Measurements from ENCODE around the gene SFTPB.

SFTPB gene

DNA sequence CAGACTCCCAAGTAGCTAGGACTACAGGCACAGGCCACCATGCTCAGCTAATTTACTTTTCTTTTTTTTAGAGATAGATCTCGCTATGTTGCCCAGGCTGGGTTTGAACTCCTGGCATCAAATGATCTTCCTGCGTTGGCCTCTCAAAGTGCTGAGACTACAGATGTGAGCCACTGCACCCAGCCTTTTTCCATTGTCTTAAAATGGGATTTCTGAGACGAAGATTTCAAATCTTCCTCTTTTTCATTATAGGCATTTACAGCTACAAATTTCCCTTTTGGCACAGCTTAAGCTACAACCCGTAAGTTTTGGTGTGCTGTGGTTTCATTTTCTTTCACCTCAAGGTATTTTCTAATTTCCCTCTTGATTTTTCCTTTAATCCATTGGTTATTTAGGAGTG is 34.8 kb upstream of the SFTPB start:
- no peak for DNase-seq (ENCODE audit: low read depth)

DNA sequence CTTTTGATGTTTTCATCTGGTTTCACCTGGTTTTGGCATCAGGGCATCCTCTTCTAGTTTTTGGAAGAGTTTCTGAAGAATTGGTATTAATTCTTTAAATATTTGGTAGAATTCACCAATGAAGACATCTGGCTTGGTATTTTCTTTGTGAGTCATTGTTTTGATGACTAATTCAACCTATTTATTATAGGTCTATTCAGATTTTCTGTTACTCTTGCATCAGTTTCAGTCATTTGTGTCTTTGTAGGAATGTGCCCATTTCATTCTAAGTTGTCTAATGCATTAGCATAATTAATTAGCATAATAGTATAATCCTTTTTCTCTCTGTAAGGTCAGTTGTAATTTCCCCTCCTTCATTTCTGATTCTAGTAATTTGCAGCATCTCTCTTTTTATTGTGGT is 34.2 kb upstream of the SFTPB start:
- DNase-seq (ENCODE audit: low read depth) = peak; percentile 57

DNA sequence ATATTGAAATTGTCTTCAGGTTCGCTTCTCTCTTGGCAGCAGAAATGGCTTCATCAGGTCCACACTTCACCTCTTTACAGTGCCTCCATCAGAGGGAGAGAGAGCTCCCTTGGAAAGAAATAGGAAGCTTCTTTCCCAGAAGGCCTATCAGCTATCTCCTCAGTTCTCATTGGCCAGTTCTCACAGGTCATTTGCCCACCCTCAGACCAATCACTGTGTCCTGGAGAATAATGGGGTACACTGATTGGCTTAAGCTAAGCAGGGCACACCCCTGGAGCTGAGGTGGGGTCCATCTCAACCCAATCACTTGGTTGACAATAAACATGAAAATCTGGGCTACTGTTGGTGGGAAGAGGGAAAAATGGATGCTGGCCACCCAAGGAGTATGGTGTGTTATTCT is 31.3 kb upstream of the SFTPB start:
- DNase-seq (ENCODE audit: low read depth) = no peak

DNA sequence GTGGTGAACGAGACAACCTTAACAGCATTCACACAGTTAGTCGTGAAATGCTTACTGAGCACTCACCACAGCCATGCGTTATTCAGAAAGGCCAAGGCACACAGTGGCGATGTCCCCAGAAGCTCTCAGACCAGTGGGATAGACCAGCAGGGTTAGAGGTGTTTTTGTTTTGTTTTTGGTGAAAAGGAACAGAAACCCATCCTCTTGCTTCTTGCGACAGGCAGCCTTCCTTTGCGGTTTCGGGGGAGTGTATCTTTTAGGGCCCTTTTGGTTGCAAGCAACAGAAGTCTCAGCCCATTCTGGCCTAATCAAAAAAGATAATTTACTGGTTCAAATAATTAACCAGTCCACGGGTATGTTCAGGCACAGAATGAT is 30.9 kb upstream of the SFTPB start:
- DNase-seq (ENCODE audit: low read depth) = no peak

DNA sequence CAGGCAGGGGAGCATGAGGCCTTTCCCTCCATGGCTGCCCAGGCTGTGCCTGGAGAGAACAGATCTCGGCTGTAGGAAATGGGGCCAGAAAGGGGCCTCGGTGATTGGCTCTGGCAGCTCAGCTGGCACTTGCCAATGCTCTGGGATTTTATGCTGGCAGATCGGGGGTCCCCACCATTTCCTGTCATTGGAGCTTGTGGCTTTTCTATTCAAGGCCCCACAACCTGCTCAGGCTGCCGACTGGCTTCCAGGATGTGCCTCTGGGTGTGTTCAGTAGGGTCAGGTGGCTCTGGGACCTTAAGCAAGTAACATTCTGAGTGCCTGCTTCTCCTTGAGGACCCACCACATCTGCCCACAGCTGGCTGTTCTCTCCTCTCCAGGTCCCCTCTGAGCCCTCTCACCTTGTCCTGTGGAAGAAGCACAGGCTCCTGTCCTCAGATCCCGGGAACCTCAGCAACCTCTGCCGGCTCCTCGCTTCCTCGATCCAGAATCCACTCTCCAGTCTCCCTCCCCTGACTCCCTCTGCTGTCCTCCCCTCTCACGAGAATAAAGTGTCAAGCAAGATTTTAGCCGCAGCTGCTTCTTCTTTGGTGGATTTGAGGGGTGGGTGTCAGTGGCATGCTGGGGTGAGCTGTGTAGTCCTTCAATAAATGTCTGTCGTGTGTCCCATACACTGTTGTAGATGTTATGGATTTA is 30.3 kb upstream of the SFTPB start:
- DNase-seq (ENCODE audit: low read depth) = no peak

DNA sequence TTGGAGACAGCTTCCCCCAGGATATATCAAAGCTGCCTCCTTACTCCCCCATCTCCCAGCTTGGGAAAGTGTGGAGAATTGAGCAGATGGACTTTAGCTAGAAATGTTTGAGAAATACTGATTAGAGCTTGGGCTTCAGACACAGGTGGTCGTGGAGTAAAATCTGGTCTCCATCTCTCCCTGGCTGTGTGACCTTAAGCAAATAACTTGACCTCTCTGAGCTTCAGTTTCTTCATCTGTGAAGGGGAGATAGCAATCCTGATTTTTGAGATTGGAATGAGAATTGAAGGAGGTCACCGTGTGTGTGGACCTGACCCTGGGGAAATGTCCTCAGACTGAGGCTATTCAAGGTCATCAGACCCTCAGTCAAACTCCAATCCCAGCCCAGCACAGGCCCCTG is 29.7 kb upstream of the SFTPB start:
- DNase-seq (ENCODE audit: low read depth) = no peak

DNA sequence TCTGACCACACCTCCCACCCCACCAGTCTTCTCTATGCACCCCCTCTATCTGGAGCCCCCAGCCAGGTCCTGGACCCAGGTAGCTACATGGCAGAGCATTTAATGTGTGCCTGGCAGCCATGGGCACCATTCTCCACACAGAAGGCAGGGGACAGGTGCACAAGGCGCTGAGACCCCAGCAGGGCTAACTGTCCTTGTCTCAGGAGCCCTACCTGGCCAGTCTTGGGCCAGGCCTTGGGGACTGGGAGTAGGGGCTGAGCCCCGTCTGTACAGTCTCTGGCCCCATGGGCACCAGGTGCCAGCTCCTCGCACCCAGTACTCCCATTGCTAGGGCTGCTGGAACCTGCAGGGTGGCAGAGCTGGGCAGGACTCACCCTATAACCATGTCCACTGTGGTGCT is 29.1 kb upstream of the SFTPB start:
- DNase-seq (ENCODE audit: low read depth) = no peak

DNA sequence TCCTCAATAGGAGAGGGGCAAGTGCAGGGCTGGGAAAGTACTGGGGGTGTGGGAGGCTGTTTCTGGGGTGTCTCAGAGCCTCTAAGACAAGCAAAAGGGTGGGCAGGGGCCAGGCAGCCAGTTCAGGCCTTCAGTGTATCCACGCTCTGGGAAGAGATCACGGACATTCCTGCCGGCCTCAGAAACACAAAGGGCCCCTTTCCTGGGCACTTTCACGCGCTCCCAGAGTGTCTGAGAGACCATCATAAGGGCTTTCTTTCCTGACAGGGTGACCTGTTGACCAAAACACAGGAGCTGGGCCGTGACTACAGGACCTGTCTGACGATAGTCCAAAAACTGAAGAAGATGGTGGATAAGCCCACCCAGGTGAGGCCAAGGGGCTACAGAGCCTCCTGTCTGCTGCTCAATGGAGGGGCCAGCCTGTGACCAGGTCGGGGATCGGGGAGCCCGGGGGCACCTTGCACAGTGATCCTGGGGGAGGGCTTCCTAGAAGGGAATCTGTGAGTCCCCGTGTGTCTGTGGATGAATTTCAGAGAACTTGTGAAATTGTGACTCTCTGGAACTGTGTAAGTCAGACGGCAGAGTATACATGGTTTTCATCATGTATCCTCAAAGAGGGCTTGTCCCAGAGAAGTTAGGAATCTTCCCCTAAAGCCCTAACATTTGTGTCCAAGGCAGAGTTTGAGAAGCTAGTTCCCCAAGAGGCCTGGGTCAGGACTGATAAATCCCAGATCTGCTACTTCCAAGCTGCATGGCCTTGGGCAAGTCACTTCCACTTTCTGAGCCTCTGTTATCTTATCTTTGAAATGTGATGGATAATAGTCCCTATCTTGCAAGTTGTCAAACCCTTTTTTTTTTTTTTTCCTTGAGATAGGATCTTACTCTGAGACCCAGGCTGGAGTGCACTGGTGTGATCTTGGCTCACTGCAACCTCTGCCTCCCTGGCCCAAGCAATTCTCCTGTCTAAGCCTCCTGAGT is 28.0 kb upstream of the SFTPB start:
- no peak for DNase-seq (ENCODE audit: low read depth)

DNA sequence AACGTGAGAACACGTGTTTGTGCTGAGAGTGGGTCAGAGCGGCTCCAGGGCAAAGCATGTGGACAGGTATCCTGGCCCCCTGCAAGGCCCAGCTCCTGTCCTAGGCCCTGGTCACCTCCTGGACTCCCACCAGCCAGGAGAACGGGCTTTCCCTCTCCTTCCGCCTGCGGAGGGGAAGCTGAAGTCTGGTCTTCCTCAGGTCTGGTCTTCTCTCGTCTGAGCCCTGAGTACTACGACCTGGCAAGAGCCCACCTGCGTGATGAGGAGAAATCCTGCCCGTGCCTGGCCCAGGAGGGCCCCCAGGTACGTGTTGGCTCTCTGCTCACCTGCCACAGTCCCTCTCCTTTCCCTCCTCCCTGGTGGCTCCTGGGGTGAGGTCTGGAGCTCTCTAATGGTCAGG is 27.1 kb upstream of the SFTPB start:
- no peak for DNase-seq (ENCODE audit: low read depth)

DNA sequence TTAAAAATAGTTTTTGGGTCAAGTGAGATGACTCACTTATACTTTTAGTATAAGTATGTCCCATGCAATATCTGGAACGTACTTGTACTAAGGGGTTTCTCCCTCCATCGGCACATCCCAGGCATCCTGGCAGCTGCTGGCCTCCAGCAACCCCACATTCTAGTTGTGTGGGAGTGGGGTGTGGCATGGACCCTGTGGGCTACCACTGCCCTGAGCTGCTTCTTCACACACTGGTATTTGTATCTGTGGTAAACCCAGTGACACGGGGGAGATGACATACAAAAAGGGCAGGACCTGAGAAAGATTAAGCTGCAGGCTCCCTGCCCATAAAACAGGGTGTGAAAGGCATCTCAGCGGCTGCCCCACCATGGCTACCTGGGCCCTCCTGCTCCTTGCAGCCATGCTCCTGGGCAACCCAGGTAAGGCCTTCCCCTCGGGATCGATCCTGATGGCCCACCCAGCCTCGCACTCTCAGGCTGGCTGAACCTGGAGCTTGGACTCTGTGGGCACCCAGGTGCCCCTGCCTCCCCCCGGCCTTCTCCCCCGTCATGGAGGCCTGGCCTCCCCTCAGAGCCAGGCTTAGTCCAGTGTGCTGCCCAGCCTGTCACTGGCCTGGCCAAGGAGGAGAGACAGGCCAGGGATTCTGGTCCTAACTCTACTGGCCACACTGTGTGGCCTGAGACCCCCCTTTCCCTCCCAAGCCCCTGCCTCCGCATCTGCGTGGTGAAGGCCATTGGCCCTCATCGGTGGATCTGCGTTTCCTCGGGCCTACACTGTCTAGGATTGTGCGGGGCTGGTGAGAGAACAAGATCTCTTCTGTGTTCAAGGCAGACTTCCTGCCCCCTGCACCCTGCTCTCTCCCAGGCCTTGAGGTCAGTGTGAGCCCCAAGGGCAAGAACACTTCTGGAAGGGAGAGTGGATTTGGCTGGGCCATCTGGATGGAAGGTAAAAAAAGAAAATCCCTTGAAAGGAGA is 26.3 kb upstream of the SFTPB start, which contains the start of gene GNLY:
GNLY (plus strand) TSS at position 307 of the 974 bp plus-strand sequence; CDS start at position 368, 61 bp downstream.
- no peak for DNase-seq (ENCODE audit: low read depth)

DNA sequence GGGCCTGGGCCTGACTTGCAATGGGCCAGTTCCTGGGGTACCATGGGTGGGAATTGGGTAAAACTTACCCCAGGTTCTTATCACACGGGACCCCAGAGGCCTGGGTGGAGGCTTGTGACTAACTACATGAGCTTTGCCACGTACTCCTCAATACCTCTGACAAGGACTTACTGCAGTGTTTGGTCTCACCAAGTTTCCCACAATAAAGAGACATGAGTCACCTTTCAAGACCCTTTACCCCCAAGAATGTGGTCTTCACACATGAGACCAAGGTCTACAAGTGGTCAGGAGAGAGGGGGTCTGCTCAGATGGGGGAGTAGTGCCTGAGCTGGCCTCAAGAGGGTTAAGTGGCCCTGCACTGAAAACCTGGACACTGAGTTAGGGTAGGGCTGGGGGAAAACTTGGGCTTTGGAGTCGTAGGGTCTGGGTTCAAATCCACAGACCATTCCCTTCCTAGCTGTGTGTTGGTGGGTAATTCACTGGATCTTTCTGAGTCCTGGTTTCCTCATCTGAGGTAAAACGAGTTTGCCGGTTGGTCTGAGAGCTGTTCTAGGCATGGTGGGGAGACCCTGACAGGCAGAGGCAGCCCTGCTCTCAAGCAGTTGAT is 24.1 kb upstream of the SFTPB start:
- DNase-seq (ENCODE audit: low read depth) = no peak

DNA sequence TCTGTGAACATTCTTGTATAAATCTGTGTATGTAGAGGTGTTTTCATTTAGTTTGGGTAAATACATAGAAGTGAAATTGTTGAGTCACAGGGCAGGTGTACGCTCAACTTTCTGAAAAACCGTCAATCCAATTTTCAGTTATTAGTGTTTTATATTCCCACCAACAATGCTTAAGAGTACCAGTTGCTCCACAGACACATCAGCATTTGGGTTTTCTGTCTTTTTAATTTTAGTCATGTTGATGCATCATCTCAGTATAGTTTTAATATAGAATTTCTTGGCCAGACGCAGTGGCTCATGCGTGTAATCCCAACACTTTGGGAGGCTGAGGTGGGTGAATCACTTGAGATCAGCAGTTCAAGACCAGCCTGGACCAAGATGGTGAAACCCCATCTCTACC is 22.9 kb upstream of the SFTPB start:
- DNase-seq (ENCODE audit: low read depth) = no peak

DNA sequence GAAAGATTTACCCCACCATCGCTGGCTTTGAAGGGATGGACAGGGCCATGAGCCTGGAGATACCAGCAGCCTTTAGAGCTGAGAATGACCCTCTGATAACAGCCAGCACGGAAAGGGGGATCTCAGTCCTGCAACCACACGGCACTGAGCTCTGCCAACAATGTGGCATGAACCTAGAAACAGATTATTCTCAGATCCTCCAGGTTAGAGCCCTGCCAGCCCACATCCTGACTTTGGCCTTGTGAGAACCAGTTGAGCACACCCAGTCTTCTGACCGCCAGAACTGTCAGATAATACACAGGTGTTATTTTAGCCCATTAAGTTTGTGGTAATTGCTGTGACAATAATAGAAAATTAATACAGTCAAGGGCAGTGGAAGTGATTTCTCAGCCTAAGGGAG is 16.8 kb upstream of the SFTPB start:
- no peak for DNase-seq (ENCODE audit: low read depth)

DNA sequence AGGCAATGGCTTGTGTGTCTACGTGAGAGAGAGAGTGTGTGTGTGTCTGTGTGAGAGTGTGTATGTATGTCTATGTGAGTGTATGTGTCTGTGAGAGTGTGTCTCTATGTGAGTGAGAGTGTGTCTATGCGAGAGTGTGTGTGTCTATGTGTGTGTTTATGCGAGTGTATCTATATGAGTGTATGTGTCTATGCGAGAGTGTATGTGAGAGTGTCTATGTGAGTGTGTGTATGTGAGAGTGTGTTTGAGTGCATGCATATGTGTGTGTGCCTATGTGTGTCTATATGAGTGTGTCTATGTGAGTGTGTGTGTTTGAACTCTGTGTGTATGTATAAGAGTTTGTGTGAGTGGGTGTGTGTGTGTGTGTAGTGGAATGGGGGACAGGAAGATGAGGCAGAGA is 16.4 kb upstream of the SFTPB start:
- no peak for DNase-seq (ENCODE audit: low read depth)

DNA sequence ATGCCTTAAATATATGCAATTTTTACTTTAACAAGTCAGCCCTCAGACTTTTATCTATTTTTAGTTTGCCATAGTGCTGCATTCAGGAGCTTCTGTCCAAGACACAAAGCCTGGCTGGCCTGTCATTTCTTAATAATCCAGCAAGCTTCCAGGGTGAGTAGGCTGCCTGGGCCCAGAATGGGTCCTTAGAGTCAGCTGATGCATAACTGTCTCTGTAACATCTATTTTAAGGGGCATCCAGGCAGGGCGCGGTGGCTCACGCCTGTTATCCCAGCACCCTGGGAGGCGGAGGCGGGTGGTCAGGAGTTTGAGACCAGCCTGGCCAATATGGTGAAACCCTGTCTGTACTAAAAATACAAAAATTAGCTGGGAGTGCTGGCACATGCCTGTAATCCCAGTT is 14.4 kb upstream of the SFTPB start:
- DNase-seq (ENCODE audit: low read depth) = peak; percentile 19

DNA sequence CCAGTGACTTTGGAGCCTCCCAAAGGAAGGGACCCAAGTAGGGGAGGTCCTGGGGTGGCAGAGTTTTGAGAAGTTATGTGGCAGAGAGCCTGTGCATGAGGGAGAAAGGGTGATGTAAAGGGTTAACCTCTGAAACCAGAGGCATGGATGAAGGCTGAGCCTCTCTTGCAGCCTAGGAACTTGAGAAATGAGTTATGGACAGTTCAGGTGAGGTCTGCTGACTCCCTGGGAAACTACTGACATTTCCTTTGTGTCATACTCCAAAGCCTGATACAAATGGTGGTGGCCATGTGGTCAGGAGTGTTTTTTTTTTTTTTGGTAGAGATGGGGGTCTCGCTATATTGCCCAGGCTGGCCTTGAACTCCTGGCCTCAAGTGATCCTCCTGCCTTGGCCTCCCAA is 13.8 kb upstream of the SFTPB start:
- no peak for DNase-seq (ENCODE audit: low read depth)

DNA sequence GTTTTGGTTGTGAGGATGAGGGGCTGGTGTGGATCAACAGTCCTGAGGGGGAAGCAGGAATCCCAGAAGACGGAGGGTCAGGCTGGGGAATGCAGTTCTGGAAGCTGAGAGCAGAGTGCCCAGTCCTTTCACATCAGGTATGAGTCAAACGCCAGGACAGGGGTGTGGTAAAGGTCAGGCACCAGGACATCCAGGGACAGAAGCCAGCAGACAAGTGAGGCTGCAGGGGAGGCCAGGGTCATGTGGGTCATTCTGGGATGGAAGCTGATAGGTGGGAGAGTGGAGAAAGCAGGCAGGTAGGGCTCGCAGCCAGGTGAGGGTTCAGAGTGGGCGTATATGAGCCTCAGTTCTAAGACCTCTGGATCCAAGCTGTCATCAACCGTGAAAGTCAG is 13.4 kb upstream of the SFTPB start:
- no peak for DNase-seq (ENCODE audit: low read depth)

DNA sequence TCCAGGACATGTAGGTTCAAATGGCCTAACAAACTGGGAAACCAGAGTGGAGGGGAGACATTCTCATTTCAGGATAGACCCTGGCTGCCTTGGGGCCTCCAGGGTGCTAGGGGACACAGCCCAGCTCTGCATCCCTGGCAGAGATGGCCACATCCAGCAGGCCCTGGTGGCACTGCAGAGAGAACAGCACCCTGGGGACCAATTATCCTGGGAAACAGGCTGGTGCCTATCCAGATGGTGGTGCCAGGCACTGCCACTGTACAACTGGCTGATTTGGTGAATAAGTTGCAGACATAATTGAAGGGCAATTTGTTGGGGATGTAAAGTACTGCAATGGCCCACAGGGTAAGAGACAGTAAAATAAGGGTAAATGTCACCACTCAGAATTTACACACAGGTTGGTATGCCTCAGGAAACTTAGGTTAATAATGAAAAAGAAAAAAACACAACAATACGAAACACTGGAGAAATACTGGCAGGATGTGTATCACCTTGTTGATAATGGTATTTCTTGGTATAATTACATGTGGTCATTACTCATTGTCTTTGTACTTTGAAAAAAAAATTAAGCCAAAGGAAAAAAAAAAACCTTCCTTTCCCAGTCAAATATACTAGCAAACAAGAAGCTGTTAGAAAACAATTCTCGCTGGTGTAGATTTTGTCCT is 12.8 kb upstream of the SFTPB start:
- DNase-seq (ENCODE audit: low read depth) = no peak

DNA sequence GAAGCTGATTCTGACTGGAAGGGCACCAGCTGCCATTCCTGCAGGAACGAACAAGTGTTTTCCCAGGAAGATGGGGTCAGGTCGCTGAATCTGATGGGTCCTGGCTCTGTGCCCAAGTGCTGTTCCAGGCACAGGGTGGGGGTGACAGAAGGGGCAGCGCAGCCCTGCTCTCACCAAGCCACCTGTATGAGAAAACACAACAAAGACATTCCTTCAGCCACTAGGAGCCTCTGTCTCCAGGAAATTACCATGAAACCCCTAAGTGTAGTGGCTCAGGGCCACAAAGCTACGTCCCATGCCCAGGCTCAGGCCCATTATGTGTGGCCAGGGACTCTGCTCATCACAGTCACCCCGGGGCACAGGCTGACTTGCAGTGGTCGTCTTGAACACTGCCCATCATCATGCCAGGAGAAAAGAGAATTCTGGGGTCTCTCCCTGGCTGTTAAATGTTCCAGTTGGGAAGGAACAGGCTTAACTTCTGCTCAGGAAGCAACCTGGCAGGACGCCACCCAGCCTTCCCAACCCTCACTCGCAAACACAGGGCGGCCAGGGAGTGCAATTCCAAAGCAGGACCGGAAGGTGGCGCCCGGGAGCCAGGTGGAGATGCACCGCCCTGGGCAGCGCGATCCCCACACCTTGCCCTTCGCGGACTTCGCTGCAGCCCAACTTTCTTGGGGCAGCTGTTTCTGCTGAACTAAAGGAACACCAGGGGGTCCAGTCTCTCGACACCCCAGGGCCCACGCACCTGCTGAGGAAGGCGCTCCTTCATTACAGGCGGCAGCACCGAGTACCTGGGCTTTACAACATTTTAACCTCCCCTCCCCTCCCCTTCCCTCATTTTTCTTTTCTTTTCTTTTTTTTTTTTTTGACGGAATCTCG is 11.0 kb upstream of the SFTPB start:
- DNase-seq (ENCODE audit: low read depth) = peak; percentile 40

DNA sequence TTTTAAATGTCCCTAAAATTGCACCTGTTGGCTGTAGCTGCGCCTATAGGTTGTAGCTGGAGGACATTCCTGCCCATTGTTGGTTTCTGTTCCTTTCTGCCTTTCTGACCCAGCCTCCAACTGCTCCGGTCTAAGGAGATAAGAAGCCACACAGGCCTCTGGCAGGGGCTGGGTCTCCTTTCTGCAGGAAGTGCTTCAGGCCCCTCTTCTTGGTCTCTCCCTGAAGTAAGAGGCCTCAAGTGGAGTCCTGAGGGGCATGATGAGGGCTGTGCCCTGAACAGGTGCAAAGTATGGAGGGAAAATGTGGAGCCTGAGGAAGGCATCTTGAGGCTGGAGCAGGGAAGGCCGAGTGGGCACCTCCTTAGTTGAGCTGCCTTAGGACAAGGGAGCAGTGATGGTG is 10.4 kb upstream of the SFTPB start:
- no peak for DNase-seq (ENCODE audit: low read depth)

All from stromal cell of bone marrow (primary cell).